Measurements from ENCODE around the gene ING4. TPM values are rescaled to one million over a fixed set of nuclear protein-coding genes. Genes with fewer than 3 reads are reported as not detected.
A peak's percentile ranks its signal among the peaks of the same experiment; 100 is the strongest.

The ING4 gene
- total RNA-seq, 1 donor from 2014 or later, result 38.0 TPM

DNA sequence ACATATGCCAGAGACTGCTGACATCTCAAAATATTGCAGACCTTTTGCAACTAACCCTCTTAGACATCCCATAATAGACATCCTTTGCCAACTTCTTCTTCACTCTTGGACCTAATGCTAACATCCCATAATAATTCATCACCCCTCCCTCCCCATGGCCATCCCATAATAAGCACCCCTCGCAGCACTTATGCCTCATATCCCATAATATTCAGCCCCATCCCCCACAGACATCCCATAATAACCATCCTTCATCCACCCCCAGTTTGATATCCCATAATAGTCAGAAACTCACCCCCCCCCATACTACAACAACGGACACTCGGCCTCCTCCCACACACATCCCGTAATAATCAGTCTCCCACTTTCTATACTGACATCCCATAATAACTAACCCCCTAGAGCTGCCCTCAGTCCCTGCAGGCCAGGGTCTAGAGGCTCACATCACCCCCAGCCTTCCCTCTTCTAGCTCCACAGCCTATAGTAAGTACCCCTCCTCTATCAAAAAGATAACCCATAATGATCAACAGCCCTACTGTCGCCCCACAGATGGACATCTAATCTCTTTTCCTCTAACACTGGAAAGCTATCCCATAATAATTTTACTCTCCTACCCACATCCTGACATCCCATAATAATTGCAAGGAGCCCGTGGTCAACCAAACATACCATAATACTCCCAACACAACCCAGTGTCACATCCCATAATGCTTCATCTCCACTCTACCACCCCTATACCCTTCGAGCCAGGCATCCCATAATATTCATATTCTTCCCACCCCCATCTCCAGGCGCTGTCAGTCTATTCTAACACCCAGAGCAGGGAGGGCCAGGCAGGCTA, 54.9 kb downstream of the ING4 start:
- intact Hi-C loops (cut with DNase I), result no loop called here
- DNase-seq, result no peak
- Histone ChIP-seq H3K27me3 (no peaks in the 10 kb centered on the region), H3K4me1 (peaks cover 41% of the 10 kb centered on the region), H3K9me3 (no peaks in the 10 kb centered on the region), H3K27ac (peak overlapping the region; percentile 47), H3K36me3 (peaks cover 4% of the 10 kb centered on the region), H3K4me3 (no peak overlapping the region)
- TF ChIP-seq CTCF (IDR thresholded peaks at IDR 0.05), result no peak
- ATAC-seq, result peak; percentile 37

- peak; percentile 88 for DNase-seq
- TF ChIP-seq CTCF (IDR thresholded peaks at IDR 0.05), result no peak
- Histone ChIP-seq H3K36me3 (peaks cover 15% of the 10 kb centered on the region), H3K27me3 (no peaks in the 10 kb centered on the region), H3K9me3 (no peaks in the 10 kb centered on the region), H3K27ac (peak overlapping the region; percentile 95), H3K4me1 (peaks cover 37% of the 10 kb centered on the region), H3K4me3 (peak overlapping the region; percentile 84)
- peak; percentile 54 for ATAC-seq
- intact Hi-C loops (cut with DNase I), result no loop called here
Observed at GRCh38 chr12:6606331-6607131, 56.4 kb downstream of the ING4 start.

DNA sequence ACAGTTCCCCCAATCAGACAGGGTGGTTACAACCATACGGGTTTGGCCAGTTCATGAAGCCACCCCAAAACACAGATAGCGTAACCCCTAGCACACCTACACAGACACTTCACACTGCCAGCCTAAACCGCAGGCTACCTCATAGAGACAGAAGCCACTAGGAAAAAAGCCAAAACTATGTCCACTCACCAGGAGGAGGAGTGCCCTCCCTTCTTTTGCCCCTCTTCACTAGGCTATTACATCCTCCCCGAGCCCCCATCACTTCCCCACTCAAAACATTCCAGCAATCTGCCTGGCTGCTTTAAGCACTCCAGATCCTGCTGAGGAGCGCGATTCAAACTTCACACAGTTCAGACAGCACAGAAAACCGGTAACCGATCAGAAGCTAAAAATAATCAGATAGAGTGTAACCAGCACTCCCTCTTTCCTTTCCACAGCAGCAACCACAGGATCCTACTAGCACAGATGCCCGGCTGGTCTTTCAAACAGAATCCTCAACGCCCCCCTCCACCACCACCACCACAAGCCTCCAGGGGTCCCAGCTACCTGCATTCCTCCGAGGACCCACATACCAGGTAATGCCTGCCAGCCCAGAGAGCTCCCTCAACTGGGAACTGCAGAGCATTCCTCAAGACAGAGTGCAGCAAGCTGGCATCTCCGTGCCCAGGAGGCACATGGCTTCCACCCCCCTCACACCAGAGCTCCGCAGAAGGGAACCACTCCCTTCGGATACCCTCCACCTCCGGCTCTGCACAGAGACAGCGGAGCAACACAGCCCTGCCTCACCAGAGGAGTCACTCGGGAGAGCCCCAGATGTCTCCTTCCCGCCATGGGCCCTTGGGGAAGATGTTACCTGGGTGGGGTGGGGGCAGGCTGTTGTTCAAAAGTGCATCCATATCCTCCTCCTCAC, 57.2 kb downstream of the ING4 start:
- intact Hi-C loops (cut with DNase I), result no loop called here
- Histone ChIP-seq H3K4me3 (peak overlapping the region; percentile 84), H3K27me3 (no peaks in the 10 kb centered on the region), H3K9me3 (no peaks in the 10 kb centered on the region), H3K36me3 (peaks cover 24% of the 10 kb centered on the region), H3K27ac (peak overlapping the region; percentile 95), H3K4me1 (peaks cover 37% of the 10 kb centered on the region)
- ATAC-seq, result peak; percentile 2
- peak; percentile 4 for TF ChIP-seq CTCF (IDR thresholded peaks at IDR 0.05)
- no peak for DNase-seq

DNA sequence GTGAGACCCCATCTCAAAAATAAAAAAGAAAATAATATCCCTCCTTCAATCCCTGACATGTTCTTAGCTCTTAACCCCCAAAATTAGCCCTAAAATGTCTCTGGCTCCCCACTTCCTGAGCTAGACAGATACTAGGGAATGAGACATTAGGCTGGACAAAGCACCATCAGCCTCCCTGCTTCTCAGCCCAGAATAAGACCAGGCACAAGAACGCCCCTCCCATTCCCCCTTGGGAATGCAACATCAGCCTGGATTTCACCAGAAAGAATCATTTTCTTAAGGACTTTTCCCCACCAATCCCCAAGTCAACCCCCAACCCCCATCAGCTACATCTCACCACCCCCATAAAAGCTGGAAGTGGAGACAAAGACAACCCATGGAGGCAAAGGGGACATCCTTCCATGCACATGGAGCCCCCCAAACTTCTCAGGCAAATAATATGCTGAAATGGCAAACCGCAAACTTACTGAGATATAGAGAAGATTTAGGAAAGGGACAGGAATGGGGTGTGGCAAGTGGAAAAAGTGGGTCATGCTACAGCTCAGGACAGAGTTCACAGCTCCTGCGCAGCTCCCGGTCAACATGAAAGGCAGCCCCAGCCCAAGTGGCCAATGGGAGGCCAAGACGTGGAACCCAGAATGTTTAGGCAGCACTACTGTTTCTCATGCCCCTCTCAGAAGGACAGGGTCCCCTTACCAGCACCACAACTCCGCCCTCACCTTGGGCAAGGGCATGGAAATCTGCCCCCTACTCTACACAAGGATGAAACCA, 58.5 kb downstream of the ING4 start:
- peak overlapping the region; percentile 95 for H3K27ac ChIP-seq
- peaks cover 36% of the 10 kb centered on the region for H3K36me3 ChIP-seq
- ATAC-seq (no peak), DNase-seq (no peak)
- H3K27me3 ChIP-seq, result no peaks in the 10 kb centered on the region
- peak overlapping the region; percentile 84 for H3K4me3 ChIP-seq
- TF ChIP-seq CTCF (IDR thresholded peaks at IDR 0.05), result no peak
- intact Hi-C loops (cut with DNase I), result no loop called here
- H3K9me3 ChIP-seq, result no peaks in the 10 kb centered on the region
- peaks cover 37% of the 10 kb centered on the region for H3K4me1 ChIP-seq
